Astrocyte of the spinal cord (primary cell): ENCODE results near the gene UBD.

ENCODE experiments used
- DNase-seq: peaks from one replicate; pipeline ENCODE4 v3.0.0; 2011; ENCODE audit warnings: low read depth, low spot score
- H3K4me3 ChIP-seq: 2 replicates; pipeline ENCODE4 v1.5.1; 2011; ENCODE audit warnings: low read depth, mild to moderate bottlenecking, low read length, moderate library complexity
- CTCF ChIP-seq: IDR thresholded peaks from 2 replicates; pipeline ENCODE4 v1.5.1; 2012; ENCODE audit warnings: low read depth, mild to moderate bottlenecking, low read length, inconsistent platforms
- in situ Hi-C: cut with HindIII; loops from 2 replicates; pipeline ENCODE4 v1.10.0; 2017; ENCODE audit warnings: low sequenced_read_pairs

UBD gene

GRCh38 chr6:29530671-29531310, 28.7 kb downstream of the UBD start:
- in situ Hi-C loops: no loop called here

GRCh38 chr6:29529956-29530355, 29.6 kb downstream of the UBD start:
- TF ChIP-seq CTCF: no peak
- in situ Hi-C loops: no loop called here

More at GRCh38 chr6:29530671-29531310, 28.7 kb downstream of the UBD start:
- H3K4me3 ChIP-seq: no peak overlapping the region
- TF ChIP-seq CTCF: no peak
- no peak for DNase-seq

GRCh38 chr6:29528988-29529560, 30.5 kb downstream of the UBD start:
- in situ Hi-C loops: no loop called here
- H3K4me3 ChIP-seq: no peak overlapping the region
- no peak for TF ChIP-seq CTCF
- no peak for DNase-seq

More at GRCh38 chr6:29529956-29530355, 29.6 kb downstream of the UBD start:
- H3K4me3 ChIP-seq: no peak overlapping the region
- DNase-seq: no peak

- in situ Hi-C loops: no loop called here
- DNase-seq: no peak
- H3K4me3 ChIP-seq: no peak overlapping the region
- no peak for TF ChIP-seq CTCF
Measured at GRCh38 chr6:29528300-29528931, 31.1 kb downstream of the UBD start.

GRCh38 chr6:29527564-29527963, 32.0 kb downstream of the UBD start:
- DNase-seq: no peak
- H3K4me3 ChIP-seq: no peak overlapping the region
- no peak for TF ChIP-seq CTCF
- in situ Hi-C loops: no loop called here

- DNase-seq: no peak
- H3K4me3 ChIP-seq: no peak overlapping the region
- in situ Hi-C loops: no loop called here
- TF ChIP-seq CTCF: no peak
Measured at GRCh38 chr6:29527126-29527525, 32.4 kb downstream of the UBD start.
